GM23338 (cell line): Measurements from ENCODE around the gene PKD1L1. TPM values are rescaled to one million over a fixed set of nuclear protein-coding genes. Genes with fewer than 3 reads are reported as not detected.

Experiments
- ATAC-seq: fragments of 200-7000 bp; cut with Tn5 transposase; 3 replicates; pipeline ENCODE4 v1.9.1; 2020
- DNase-seq: peaks from one replicate; pipeline ENCODE4 v3.0.0-alpha.2; 2015; ENCODE audit warnings: low spot score
- H2AFZ ChIP-seq: fragments of 200-600 bp; sonication (generic); 2 replicates; pipeline ENCODE4 v1.8.0; 2016; ENCODE audit warnings: antibody characterized with exemption, mild to moderate bottlenecking, moderate library complexity
- H3F3A ChIP-seq: fragments of 200-600 bp; sonication (generic); replicated peaks from 2 replicates; pipeline ENCODE4 v1.8.0; 2017; ENCODE audit warnings: antibody characterized with exemption, mixed run types, low read depth
- H3K27ac ChIP-seq: fragments of 200-600 bp; sonication (generic); 2 replicates; pipeline ENCODE4 v1.6.1; 2016; ENCODE audit warnings: low read depth
- H3K27me3 ChIP-seq: fragments of 200-600 bp; sonication (generic); 2 replicates; pipeline ENCODE4 v1.8.0; 2016; ENCODE audit warnings: mild to moderate bottlenecking, mixed run types, moderate library complexity; ENCODE audit not compliant: insufficient read depth
- H3K36me3 ChIP-seq: fragments of 200-600 bp; sonication (generic); 2 replicates; pipeline ENCODE4 v1.8.0; 2016; ENCODE audit warnings: mild to moderate bottlenecking; ENCODE audit not compliant: insufficient read depth
- H3K4me1 ChIP-seq: fragments of 200-600 bp; sonication (generic); 2 replicates; pipeline ENCODE4 v1.8.0; 2016; ENCODE audit warnings: mild to moderate bottlenecking, moderate library complexity; ENCODE audit not compliant: insufficient read depth
- H3K4me2 ChIP-seq: fragments of 200-600 bp; sonication (generic); 2 replicates; pipeline ENCODE4 v1.7.1; 2017; ENCODE audit warnings: mixed run types
- H3K4me3 ChIP-seq: fragments of 200-600 bp; sonication (generic); 2 replicates; pipeline ENCODE4 v1.6.1; 2016; ENCODE audit warnings: mixed run types
- H3K79me2 ChIP-seq: fragments of 200-600 bp; sonication (generic); replicated peaks from 2 replicates; pipeline ENCODE4 v1.8.0; 2017; ENCODE audit warnings: mild to moderate bottlenecking; ENCODE audit not compliant: insufficient read depth
- H3K9me2 ChIP-seq: fragments of 200-600 bp; sonication (generic); 2 replicates; pipeline ENCODE4 v1.8.0; 2017; ENCODE audit not compliant: insufficient read depth
- H4K20me1 ChIP-seq: fragments of 200-600 bp; sonication (generic); replicated peaks from 2 replicates; pipeline ENCODE4 v1.8.0; 2017; ENCODE audit warnings: mild to moderate bottlenecking; ENCODE audit not compliant: insufficient read depth
- H3K27ac Mint-ChIP-seq: 2 replicates; pipeline ENCODE4 v1.8.0; 2020; ENCODE audit warnings: inconsistent platforms, mild to moderate bottlenecking, moderate library complexity, mixed read lengths
- H3K27me3 Mint-ChIP-seq: 3 replicates; pipeline ENCODE4 v1.8.0; 2022; ENCODE audit warnings: low read depth, mild to moderate bottlenecking, moderate library complexity, mixed read lengths, inconsistent platforms; ENCODE audit not compliant: insufficient read depth, poor library complexity
- H3K36me3 Mint-ChIP-seq: 3 replicates; pipeline ENCODE4 v1.8.0; 2021; ENCODE audit warnings: low read depth, mild to moderate bottlenecking, inconsistent platforms, moderate library complexity, mixed read lengths
- H3K4me1 Mint-ChIP-seq: 3 replicates; pipeline ENCODE4 v1.8.0; 2020; ENCODE audit warnings: mild to moderate bottlenecking, inconsistent platforms, mixed read lengths
- H3K4me3 Mint-ChIP-seq: 3 replicates; pipeline ENCODE4 v1.8.0; 2021; ENCODE audit warnings: moderate library complexity, mild to moderate bottlenecking, inconsistent platforms, mixed read lengths
- H3K9me3 Mint-ChIP-seq: 3 replicates; pipeline ENCODE4 v1.8.0; 2020; ENCODE audit warnings: moderate library complexity, mild to moderate bottlenecking, inconsistent platforms, mixed read lengths
- CREB1 ChIP-seq: fragments of 250-450 bp; sonication (Bioruptor Pico); IDR thresholded peaks from 2 replicates; pipeline ENCODE4 v1.5.0; 2020; ENCODE audit warnings: low read depth, mild to moderate bottlenecking, moderate library complexity
- CTCF ChIP-seq, 2 experiments: fragments of 200-600 bp in 1 of 2; sonication (generic) in 1 of 2; conservative IDR thresholded peaks; 2 replicates each; pipeline versions ENCODE4 v1.5.1 to v1.6.1; 2016 to 2017; ENCODE audit warnings: antibody characterized with exemption in 2 of 2, low read depth in 2 of 2, mild to moderate bottlenecking in 2 of 2, moderate library complexity in 1 of 2
- ETS1 ChIP-seq: IDR thresholded peaks from 2 replicates; pipeline ENCODE4 v1.6.1; 2016; ENCODE audit warnings: antibody characterized with exemption
- EZH2 ChIP-seq: fragments of 200-600 bp; sonication (generic); IDR thresholded peaks from one replicate; pipeline ENCODE4 v1.8.0; 2017; ENCODE audit warnings: antibody characterized with exemption, mild to moderate bottlenecking, low read depth; ENCODE audit not compliant: unreplicated experiment
- EZH2phosphoT487 ChIP-seq: fragments of 200-600 bp; sonication (generic); IDR thresholded peaks from one replicate; pipeline ENCODE4 v1.8.1; 2018; ENCODE audit warnings: antibody characterized with exemption; ENCODE audit not compliant: unreplicated experiment
- JUNB ChIP-seq: IDR thresholded peaks from one replicate; pipeline ENCODE4 v1.6.1; 2016; ENCODE audit warnings: antibody characterized with exemption; ENCODE audit not compliant: unreplicated experiment
- NANOG ChIP-seq: IDR thresholded peaks from 2 replicates; pipeline ENCODE4 v1.6.1; 2016; ENCODE audit warnings: antibody characterized with exemption, borderline replicate concordance
- POLR2AphosphoS5 ChIP-seq: IDR thresholded peaks from 2 replicates; pipeline ENCODE4 v1.6.1; 2016; ENCODE audit warnings: antibody characterized with exemption, low read depth
- REST ChIP-seq: IDR thresholded peaks from one replicate; pipeline ENCODE4 v1.6.1; 2018; ENCODE audit warnings: antibody characterized with exemption; ENCODE audit not compliant: unreplicated experiment
- STAT1 ChIP-seq: IDR thresholded peaks from one replicate; pipeline ENCODE4 v1.6.1; 2016; ENCODE audit warnings: antibody characterized with exemption; ENCODE audit not compliant: unreplicated experiment
- ZNF114 ChIP-seq: fragments of 250-450 bp; sonication (Bioruptor Pico); IDR thresholded peaks from 2 replicates; pipeline ENCODE4 v1.5.0; 2020; ENCODE audit warnings: mild to moderate bottlenecking, moderate library complexity
- ZNF331 ChIP-seq: fragments of 250-450 bp; sonication (Bioruptor Pico); IDR thresholded peaks from 2 replicates; pipeline ENCODE4 v1.5.0; 2020; ENCODE audit warnings: low read depth, mild to moderate bottlenecking, moderate library complexity
- ZNF462 ChIP-seq: fragments of 250-450 bp; sonication (Bioruptor Pico); IDR thresholded peaks from 2 replicates; pipeline ENCODE4 v1.5.0; 2020; ENCODE audit warnings: mild to moderate bottlenecking, moderate library complexity
- polyA plus RNA-seq: library from polyadenylated mRNA; unstranded; fragments of >200 nt; fragmentation: Nextera tagmentation; extraction: Ambion mirVana; gene quantifications from 2 replicates; pipeline ENCODE4 v1.2.1, GENCODE V29; 2016
- total RNA-seq: library from RNA; depleted of rRNA; stranded (reverse); fragments of >200 nt; shearing (Covaris generic); gene quantifications from 2 replicates; pipeline ENCODE4 v1.2.3, GENCODE V29; 2014

Gene PKD1L1
- total and polyA plus RNA-seq, 2 experiments from 2014 or later = 0.03 TPM; not detected in 1

- H3K4me2 ChIP-seq = no peak overlapping the region
- H3K9me2 ChIP-seq = no peaks in the 10 kb centered on the region
- no peaks in the 10 kb centered on the region for H3K36me3 ChIP-seq
- no peak overlapping the region for H3K27ac Mint-ChIP-seq
- no peak overlapping the region for H3K27ac ChIP-seq
- DNase-seq (no peak), ATAC-seq (no peak)
- no peak overlapping the region for H3K4me3 ChIP-seq
- no peaks in the 10 kb centered on the region for H3F3A ChIP-seq
- H3K4me1 Mint-ChIP-seq = no peaks in the 10 kb centered on the region
- no peaks in the 10 kb centered on the region for H3K27me3 ChIP-seq
- H3K36me3 Mint-ChIP-seq = no peaks in the 10 kb centered on the region
- H3K4me3 Mint-ChIP-seq = no peak overlapping the region
- no peaks in the 10 kb centered on the region for H3K4me1 ChIP-seq
- no peak for TF ChIP-seq ZNF331 (CRISPR knock-in tag)
- TF ChIP-seq EZH2 = no peak
- no peak for TF ChIP-seq ZNF462
- no peak for TF ChIP-seq CTCF (conservative IDR thresholded peaks at IDR 0.05; ENCODE audit: low read depth in 2 of 2)
- TF ChIP-seq EZH2phosphoT487 = no peak
- TF ChIP-seq JUNB = no peak
- no peak for TF ChIP-seq CREB1 (CRISPR knock-in tag)
- no peak for TF ChIP-seq STAT1
- no peak for TF ChIP-seq ZNF114 (CRISPR knock-in tag)
- TF ChIP-seq NANOG = no peak
- no peak for TF ChIP-seq ETS1
- TF ChIP-seq POLR2AphosphoS5 = no peak
- no peak for TF ChIP-seq REST
- no peaks in the 10 kb centered on the region for H3K79me2 ChIP-seq
- peaks cover 3% of the 10 kb centered on the region for H3K27me3 Mint-ChIP-seq
- H4K20me1 ChIP-seq = no peaks in the 10 kb centered on the region
- no peak overlapping the region for H2AFZ ChIP-seq
- H3K9me3 Mint-ChIP-seq = 0 out of 3 replicates have a peak, but pooled peaks cover 2% of the 10 kb centered on the region
Observed at GRCh38 chr7:47796347-47796746, 151.9 kb downstream of the PKD1L1 start.
